ENCODE results near the gene SCP2D1.

GRCh38 chr20:18837718-18838117, 24.1 kb downstream of the SCP2D1 start:
- TF ChIP-seq CTCF (IDR thresholded peaks at IDR 0.05 in 8 of 11, conservative IDR thresholded peaks at IDR 0.05 in 3 of 11): no peak
- TF ChIP-seq POLR2A (IDR thresholded peaks at IDR 0.05): no peak
- TF ChIP-seq POLR2AphosphoS5 (IDR thresholded peaks at IDR 0.05): no peak

Measured in spleen (tissue), 7 donors.